Smooth muscle cell of trachea (primary cell): ENCODE results near the gene CIT. TPM values are rescaled to one million over a fixed set of nuclear protein-coding genes. Genes with fewer than 3 reads are reported as not detected.

Experiments used
- total RNA-seq: library from RNA; depleted of rRNA; stranded (reverse); fragments of >200 nt; gene quantifications from 2 replicates; pipeline ENCODE4 v1.2.1, GENCODE V29; 2014

The CIT gene, protein sequence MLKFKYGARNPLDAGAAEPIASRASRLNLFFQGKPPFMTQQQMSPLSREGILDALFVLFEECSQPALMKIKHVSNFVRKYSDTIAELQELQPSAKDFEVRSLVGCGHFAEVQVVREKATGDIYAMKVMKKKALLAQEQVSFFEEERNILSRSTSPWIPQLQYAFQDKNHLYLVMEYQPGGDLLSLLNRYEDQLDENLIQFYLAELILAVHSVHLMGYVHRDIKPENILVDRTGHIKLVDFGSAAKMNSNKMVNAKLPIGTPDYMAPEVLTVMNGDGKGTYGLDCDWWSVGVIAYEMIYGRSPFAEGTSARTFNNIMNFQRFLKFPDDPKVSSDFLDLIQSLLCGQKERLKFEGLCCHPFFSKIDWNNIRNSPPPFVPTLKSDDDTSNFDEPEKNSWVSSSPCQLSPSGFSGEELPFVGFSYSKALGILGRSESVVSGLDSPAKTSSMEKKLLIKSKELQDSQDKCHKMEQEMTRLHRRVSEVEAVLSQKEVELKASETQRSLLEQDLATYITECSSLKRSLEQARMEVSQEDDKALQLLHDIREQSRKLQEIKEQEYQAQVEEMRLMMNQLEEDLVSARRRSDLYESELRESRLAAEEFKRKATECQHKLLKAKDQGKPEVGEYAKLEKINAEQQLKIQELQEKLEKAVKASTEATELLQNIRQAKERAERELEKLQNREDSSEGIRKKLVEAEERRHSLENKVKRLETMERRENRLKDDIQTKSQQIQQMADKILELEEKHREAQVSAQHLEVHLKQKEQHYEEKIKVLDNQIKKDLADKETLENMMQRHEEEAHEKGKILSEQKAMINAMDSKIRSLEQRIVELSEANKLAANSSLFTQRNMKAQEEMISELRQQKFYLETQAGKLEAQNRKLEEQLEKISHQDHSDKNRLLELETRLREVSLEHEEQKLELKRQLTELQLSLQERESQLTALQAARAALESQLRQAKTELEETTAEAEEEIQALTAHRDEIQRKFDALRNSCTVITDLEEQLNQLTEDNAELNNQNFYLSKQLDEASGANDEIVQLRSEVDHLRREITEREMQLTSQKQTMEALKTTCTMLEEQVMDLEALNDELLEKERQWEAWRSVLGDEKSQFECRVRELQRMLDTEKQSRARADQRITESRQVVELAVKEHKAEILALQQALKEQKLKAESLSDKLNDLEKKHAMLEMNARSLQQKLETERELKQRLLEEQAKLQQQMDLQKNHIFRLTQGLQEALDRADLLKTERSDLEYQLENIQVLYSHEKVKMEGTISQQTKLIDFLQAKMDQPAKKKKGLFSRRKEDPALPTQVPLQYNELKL (N-terminal part only)
- total RNA-seq, result 12.9 and 52.4 TPM in 2 replicates

DNA sequence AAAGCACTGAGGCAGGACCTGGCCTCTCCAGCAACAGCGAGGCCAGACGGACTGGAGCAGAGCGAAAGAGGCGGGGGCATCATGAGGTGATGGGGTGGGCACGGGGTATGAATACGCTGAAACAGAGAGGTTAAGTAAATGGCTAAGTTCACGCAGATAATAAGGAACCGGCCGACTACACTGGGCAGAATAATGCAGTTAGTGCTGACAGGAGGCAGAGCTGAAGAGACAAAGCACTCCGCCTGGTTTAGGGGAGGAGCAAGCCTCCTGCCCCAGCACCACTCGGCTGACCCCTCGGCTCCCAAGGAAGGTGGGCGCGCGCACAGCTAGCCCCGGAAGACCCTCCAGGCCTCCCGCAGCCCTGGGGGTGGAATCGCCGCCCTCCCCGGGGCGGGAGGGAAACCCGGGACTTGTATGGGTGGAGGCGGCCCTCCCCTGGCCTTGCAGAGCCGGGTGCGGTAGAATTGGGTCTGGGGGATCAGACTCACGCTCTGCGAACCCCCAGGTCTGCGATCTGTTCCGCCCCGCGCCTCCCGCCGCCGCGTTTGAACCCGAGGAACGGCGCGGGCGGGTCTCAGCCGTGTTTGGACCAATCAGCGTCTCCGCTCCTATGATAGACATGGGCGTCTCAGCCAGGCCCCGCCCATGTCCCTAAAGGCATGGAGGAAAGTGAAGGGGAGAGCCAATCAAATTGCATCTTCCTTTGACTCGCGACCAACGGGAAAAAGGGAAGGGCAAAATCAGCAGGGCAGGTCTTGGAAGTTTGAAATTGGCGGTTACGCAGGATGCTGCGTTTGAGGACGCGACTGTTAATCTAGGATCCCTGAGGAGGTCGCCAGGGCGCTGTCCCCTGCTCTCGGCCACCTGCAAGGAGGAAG, at the start of gene CIT:
CIT (minus strand) TSS at position 560 of the 878 bp plus-strand sequence. CDS start 1,152 bp downstream, outside the sequence.

DNA sequence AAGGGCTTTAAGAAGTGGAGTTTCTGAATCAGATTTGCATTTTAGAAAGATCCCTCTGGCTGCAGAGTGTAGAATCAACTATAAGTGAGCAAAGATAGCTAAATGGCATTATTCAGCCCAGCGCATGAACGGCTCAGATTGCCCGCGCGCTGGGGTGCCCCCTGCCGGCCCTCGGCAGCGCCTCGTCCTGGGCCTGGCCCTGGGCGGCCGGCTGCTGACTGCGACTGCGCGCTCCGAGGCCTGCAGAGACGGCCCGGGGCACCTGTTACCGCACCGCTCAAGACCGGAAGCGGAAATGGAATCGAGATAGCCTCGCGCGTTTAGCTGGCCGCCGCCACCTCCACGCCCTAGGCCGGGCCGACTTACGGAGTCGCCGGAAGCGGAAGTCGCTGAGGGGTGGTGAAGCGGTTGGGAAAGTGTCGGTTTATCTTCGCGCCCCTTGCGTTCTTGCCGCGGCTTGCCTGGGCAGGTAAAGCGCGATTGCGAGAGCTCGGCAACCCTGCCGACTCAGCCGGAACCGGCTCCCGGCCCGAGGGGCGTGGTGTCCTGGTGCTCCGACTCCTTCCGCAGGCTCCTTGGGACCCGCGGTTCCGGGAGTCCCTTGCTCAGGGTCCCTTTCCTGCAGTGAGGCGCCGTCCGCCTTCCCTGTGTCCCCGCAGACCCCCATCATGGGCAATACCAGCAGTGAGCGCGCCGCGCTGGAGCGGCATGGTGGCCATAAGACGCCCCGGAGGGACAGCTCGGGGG, 209.4 kb downstream of the CIT start, which contains the start of gene PRKAB1:
PRKAB1 (plus strand) TSS at position 557 of the 747 bp plus-strand sequence; CDS start at position 669, 112 bp downstream.

Other genes with a start within 250 kb of the CIT start
- 16.1 and 19.7 TPM in 2 replicates for gene PRKAB1, start 209.2 kb downstream of the CIT start, total RNA-seq
- gene BICDL1, start 111.9 kb upstream of the CIT start, total RNA-seq, result under 0.01 TPM in 1 of 2 replicates, not detected in the other
- gene RAB35, start 239.4 kb upstream of the CIT start, total RNA-seq, result 22.0 and 40.4 TPM in 2 replicates